ENCODE results near the gene PNKP.
"Not testable (repeated sequence)": the region's sequence is repeated elsewhere in the genome, so short reads cannot be mapped to it uniquely, and the experiment has no call there.

Gene PNKP

GRCh38 chr19:49840736-49841249, 26.6 kb downstream of the PNKP start:
- DNase-seq, result no peak

GRCh38 chr19:49840321-49840720, 27.1 kb downstream of the PNKP start:
- DNase-seq, result no peak

DNA sequence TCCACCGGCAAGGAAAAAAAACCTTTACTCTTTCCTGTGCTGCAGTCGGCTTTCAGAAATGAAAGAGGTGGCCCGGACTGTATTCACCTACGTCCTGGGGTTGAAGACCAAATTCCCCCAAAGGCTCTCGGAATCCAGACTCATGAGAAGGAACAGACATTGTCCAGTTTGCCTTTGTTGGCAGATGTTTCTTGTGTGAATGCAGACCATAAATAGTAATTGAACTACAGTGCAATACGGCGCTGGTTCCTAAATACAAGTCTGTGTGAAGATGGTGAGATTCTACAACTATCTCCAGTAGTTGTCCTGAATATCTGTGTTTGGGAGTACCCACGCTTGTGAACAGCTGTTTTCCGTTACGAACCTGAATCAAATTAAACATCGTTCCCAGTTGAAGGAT, 27.7 kb downstream of the PNKP start:
- no peak for DNase-seq

- no peak for DNase-seq
Measured at GRCh38 chr19:49838885-49839588, 28.3 kb downstream of the PNKP start.

DNA sequence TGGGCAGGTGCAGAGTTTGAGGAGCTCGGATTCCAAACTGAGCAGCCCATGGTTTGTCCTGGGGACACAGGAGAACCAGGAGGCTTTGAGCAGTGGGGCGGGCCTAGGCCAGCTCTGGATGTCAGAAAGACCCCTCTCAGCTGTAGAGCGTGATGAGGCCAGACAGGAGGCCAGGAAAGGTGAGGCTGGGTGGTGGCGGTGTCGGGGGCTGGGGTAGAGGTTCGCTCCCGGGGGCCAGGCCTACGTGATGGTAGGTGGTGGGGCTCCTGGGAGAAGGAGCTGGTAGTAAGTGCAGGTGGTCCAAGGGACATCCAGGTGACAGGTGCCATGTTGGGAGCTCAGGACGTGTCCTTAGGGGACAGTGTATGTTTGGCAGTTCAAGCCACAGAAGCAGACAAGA, 30.0 kb downstream of the PNKP start:
- DNase-seq, result no peak

GRCh38 chr19:49837009-49837310, 30.4 kb downstream of the PNKP start:
- DNase-seq, result no peak

DNA sequence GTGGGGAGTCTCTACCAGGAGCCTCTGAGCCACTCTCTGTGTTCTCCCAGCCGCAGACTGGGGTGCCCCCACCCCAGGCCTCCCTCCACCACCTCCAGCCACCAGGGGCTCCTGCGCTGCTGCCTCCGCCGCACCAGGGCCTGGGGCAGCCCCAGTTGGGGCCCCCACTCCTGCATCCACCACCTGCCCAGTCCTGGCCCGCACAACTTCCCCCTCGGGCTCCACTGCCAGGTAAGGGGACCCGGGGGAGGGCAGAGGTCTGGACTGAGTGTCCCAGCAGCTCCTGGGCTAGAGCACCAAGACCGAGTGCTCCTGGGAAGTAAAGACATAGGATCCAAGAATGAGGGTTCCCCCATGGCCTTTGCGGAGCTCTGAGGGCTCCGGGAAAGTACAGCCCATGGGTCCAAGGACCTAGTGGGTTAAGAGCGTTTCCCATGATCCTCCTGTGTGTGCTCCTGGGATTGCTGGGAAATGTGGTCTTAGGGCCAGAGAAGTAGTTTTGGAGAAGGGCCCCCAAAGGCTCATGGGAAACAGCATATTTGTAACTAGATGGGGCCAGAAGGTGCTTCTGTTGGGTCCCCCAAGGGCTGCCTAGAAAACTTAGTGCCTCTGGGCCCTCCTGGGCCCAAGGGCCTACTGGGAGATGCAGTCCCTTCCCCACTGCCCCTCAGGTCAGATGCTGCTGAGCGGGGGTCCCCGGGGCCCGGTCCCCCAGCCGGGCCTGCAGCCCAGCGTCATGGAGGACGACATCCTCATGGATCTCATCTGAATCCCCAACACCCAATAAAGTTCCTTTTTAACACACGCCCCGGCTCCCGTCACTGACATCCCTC, 31.0 kb downstream of the PNKP start:
- DNase-seq, result no peak

GRCh38 chr19:49835562-49835961, 31.8 kb downstream of the PNKP start:
- no peak for DNase-seq

DNA sequence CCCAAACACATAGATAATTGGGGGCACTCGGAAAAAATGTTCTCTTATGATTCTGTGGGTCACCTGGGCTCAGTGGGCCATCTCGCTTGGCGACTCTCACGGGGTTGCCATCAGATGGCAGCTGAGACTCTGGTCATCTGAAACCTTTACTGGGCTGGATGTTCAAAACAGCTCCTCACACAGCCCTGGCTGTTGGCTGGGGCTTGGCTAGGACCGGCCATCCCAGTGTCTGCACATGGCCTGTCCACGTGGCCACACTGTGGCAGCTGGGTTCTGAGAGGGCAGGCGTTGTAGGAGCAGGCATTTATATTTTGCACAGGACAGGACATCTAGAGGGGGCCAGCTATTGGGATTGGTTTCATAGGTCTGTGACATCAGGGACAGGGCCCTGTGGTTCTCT, 33.8 kb downstream of the PNKP start:
- no peak for DNase-seq

DNA sequence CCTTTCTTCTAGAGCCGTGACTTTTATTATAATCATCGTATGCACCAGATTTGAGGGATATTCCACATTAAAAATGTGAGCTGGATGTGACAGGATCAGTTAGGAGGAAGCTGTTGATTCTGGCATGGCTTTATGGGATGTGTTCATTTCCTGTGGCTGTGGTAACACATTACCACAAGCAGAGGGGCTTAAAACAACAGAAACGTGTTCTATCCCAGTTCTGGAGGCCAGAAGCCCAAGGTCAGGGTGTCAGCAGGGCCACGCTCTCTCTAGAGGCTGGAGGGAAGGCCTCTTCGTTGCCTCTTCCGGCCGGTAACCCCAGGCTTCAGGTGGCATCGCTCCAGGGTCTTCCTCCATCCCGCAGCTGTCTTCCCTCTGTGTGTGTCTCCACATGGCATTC, 34.8 kb downstream of the PNKP start:
- no peak for DNase-seq

- DNase-seq, result no peak
Measured at GRCh38 chr19:49831592-49831991, 35.8 kb downstream of the PNKP start.

GRCh38 chr19:49830766-49831165, 36.6 kb downstream of the PNKP start:
- no peak for DNase-seq

- DNase-seq, result no peak
Measured at GRCh38 chr19:49829721-49830120, 37.7 kb downstream of the PNKP start.

- no peak for DNase-seq
Measured at GRCh38 chr19:49829200-49829599, 38.2 kb downstream of the PNKP start.

DNA sequence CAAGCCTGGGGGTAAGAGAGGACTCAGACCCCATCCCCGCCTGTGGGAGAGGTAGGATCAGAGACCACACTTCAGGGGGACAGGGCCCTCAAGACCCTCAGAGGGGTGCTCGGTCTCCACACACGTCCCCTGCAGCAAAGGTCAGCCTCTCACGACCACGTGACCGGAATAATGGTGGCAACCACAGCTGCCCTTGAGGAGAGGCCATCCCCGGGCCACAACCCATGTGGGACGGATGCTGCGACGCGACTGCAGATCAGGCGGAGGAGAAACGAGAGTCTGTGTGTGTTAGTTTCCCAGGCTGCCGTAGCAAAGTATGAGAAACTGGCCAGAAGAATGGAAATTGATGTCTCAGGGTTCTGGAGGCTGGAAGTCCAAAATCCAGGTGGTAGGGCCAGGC, 40.3 kb downstream of the PNKP start:
- no peak for DNase-seq

GRCh38 chr19:49824662-49825061, 42.7 kb downstream of the PNKP start:
- no peak for DNase-seq

DNA sequence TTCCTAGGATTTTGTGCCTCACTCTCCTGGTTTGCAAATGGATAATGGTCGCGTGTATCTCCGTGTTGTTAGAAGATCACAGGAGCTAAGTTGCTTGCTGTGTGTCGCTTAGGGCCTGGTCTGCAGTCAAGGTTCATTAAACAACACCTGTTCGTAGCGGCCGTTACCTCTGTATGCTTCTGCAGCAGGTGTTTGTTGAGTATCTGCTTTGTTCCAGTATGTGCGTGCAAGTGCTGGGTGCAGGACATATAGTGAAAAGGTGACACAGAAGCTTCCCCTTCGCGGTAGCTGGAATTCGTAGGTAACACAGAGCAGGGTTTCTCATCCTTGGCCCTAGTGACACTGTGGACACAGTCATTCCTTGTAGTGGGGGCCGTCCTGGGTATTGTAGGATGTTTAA, 43.9 kb downstream of the PNKP start:
- no peak for DNase-seq

GRCh38 chr19:49820125-49820524, 47.3 kb downstream of the PNKP start:
- DNase-seq, result no peak

GRCh38 chr19:49819452-49820115, 47.8 kb downstream of the PNKP start:
- DNase-seq, result not testable (repeated sequence)

DNA sequence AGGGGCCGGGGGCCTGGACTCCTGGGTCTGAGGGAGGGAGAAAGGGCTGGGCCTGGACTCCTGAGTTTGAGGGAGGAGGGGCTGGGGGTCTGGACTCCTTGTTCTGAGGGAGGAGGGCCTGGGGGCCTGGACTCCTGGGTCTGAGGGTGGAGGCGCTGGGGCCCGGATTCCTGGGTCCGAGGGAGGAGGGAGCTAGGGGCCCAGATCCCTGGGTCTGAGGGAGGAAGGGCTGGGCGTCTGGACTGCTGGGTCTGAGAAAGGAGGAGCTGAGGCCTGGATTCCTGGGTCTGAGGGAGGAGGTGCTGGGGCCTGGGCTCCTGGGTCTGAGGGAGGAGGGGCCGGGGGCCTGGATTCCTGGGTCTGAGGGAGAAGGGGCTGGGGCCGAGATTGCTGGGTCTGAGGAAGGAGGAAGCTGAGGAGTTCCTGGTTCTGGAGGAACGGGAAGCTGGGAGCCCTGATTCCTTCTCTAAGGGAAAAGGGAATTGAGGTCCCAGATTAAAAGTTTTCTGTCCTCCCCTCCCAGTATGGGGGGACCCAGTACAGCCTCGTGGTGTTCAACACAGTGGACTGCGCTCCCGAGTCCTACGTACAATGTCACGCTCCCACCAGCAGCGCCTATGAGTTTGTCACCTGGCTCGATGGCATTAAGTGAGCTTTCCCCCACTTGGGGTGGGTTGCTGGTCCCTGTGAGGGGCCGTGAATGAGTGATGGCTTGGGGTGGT, 48.6 kb downstream of the PNKP start:
- DNase-seq, result no peak

GRCh38 chr19:49817964-49818648, 49.3 kb downstream of the PNKP start, which contains the start of gene MED25:
MED25 (plus strand) TSS chr19:49818289; CDS start chr19:49818342, 53 bp downstream.
- DNase-seq, result peak; percentile 91

GRCh38 chr19:49816590-49816989, 50.8 kb downstream of the PNKP start:
- DNase-seq, result no peak
